Endothelial cell of umbilical vein (primary cell): ENCODE measurements around the gene ADGRD2. TPM values are rescaled to one million over a fixed set of nuclear protein-coding genes. Genes with fewer than 3 reads are reported as not detected.

Experiments
- BruUV-seq: library from RNA; stranded (reverse); fragments of 400-500 nt; replicated peaks from 2 replicates; lab custom pipeline; 2021; lab: Mats Ljungman, UMichigan
- CTCF ChIA-PET: fragments of 300-600, 350-600 bp; sonication (Branson Sonifier 250); formaldehyde crosslinking; loops from one replicate; lab custom pipeline; 2021; ENCODE audit warnings: antibody characterized with exemption, inconsistent platforms; lab: Charles Lee
- POLR2A ChIA-PET: fragments of 300-600, 350-600 bp; sonication (Branson Sonifier 250); formaldehyde crosslinking; loops from one replicate; lab custom pipeline; 2021; ENCODE audit warnings: antibody characterized with exemption, inconsistent platforms; lab: Charles Lee
- DNase-seq: peaks from one replicate; pipeline ENCODE4 v3.0.0-alpha.2; 2011; ENCODE audit warnings: low read depth, low spot score
- FAIRE-seq: peaks from 2 replicates; lab custom pipeline; 2011; peaks lifted over from hg19 to GRCh38; lab: Jason Lieb, UNC
- H2AFZ ChIP-seq: 2 replicates; pipeline ENCODE4 v1.6.0; 2012; ENCODE audit warnings: low read depth, low read length, control low read depth, inconsistent platforms
- H3K27ac ChIP-seq: 2 replicates; pipeline ENCODE4 v1.5.1; 2011; ENCODE audit warnings: low read depth, mild to moderate bottlenecking, control low read depth, low read length, moderate library complexity; ENCODE audit not compliant: insufficient read depth
- H3K27me3 ChIP-seq, 2 experiments: 2 replicates each; pipeline versions ENCODE4 v1.6.0 to v1.6.1; 2011; ENCODE audit warnings: low read length in 2 of 2, mixed read lengths in 1 of 2; ENCODE audit not compliant: control insufficient read depth in 2 of 2, insufficient read depth in 2 of 2
- H3K36me3 ChIP-seq, 2 experiments: 2 replicates in 1 of 2; 3 replicates in 1 of 2; pipeline ENCODE4 v1.5.1; 2011; ENCODE audit warnings: low read length in 2 of 2, mild to moderate bottlenecking in 1 of 2, moderate library complexity in 1 of 2; ENCODE audit not compliant: control insufficient read depth in 2 of 2, insufficient read depth in 2 of 2; ENCODE audit errors: extremely low read depth in 1 of 2
- H3K4me1 ChIP-seq: 3 replicates; pipeline ENCODE4 v1.5.1; 2011; ENCODE audit warnings: mild to moderate bottlenecking, low read length; ENCODE audit not compliant: control insufficient read depth, insufficient read depth; ENCODE audit errors: extremely low read depth
- H3K4me2 ChIP-seq: 2 replicates; pipeline ENCODE4 v1.6.1; 2011; ENCODE audit warnings: low read length, control low read depth, mixed read lengths; ENCODE audit not compliant: insufficient read depth
- H3K4me3 ChIP-seq, 3 experiments: fragments of 200-600 bp in 1 of 3; sonication (generic), shearing (Covaris generic) in 1 of 3; replicated peaks in 1 of 3; 2 replicates each; pipeline ENCODE4 v1.5.1; 2011 to 2016; ENCODE audit warnings: control low read depth in 3 of 3, low read length in 3 of 3, mild to moderate bottlenecking in 2 of 3, inconsistent platforms in 1 of 3, low read depth in 1 of 3, moderate library complexity in 1 of 3; ENCODE audit not compliant: insufficient read depth in 1 of 3
- H3K79me2 ChIP-seq: 2 replicates; pipeline ENCODE4 v1.6.0; 2012; ENCODE audit warnings: low read length, inconsistent platforms; ENCODE audit not compliant: control insufficient read depth, insufficient read depth
- H3K9ac ChIP-seq: replicated peaks from 2 replicates; pipeline ENCODE3; 2011; ENCODE audit warnings: low read length, control low read depth; ENCODE audit not compliant: insufficient read depth; ENCODE audit errors: extremely low read depth
- H3K9me1 ChIP-seq: replicated peaks from 3 replicates; pipeline ENCODE4 v1.6.0; 2011; ENCODE audit warnings: mild to moderate bottlenecking, low read length; ENCODE audit not compliant: control insufficient read depth, insufficient read depth; ENCODE audit errors: extremely low read depth
- H3K9me3 ChIP-seq: replicated peaks from 2 replicates; pipeline ENCODE4 v1.5.1; 2012; ENCODE audit warnings: low read length, inconsistent platforms; ENCODE audit not compliant: control insufficient read depth, insufficient read depth
- H4K20me1 ChIP-seq: replicated peaks from 2 replicates; pipeline ENCODE3; 2011; ENCODE audit warnings: mild to moderate bottlenecking, low read length; ENCODE audit not compliant: control insufficient read depth, insufficient read depth; ENCODE audit errors: extremely low read depth
- EZH2 ChIP-seq: IDR thresholded peaks from 2 replicates; pipeline ENCODE4 v1.6.1; 2012; ENCODE audit warnings: borderline replicate concordance, low read depth, mild to moderate bottlenecking, moderate library complexity, low read length, inconsistent platforms; ENCODE audit not compliant: severe bottlenecking
- FOS ChIP-seq: IDR thresholded peaks from 2 replicates; pipeline ENCODE4 v1.6.1; 2011; ENCODE audit warnings: mild to moderate bottlenecking, low read length, moderate library complexity, borderline replicate concordance; ENCODE audit not compliant: insufficient read depth
- GATA2 ChIP-seq: IDR thresholded peaks from 2 replicates; pipeline ENCODE4 v1.7.0; 2011; ENCODE audit warnings: low read depth, mild to moderate bottlenecking, moderate library complexity, mixed read lengths, low read length; ENCODE audit not compliant: insufficient read length, insufficient read depth
- JUN ChIP-seq: IDR thresholded peaks from 2 replicates; pipeline ENCODE4 v1.6.1; 2011; ENCODE audit warnings: borderline replicate concordance, low read depth; ENCODE audit not compliant: insufficient read length, insufficient read depth
- MYC ChIP-seq: IDR thresholded peaks from one replicate; pipeline ENCODE4 v1.6.1; 2011; ENCODE audit warnings: mild to moderate bottlenecking, low read depth, low read length
- POLR2A ChIP-seq: IDR thresholded peaks from 2 replicates; pipeline ENCODE4 v1.6.1; 2012; ENCODE audit warnings: low read depth, mild to moderate bottlenecking, control low read depth, low read length
- POLR2AphosphoS5 ChIP-seq: IDR thresholded peaks from 2 replicates; pipeline ENCODE4 v1.6.1; 2012; ENCODE audit warnings: low read depth, mild to moderate bottlenecking, control low read depth, low read length, moderate library complexity; ENCODE audit not compliant: insufficient read depth
- dilution Hi-C: fragments of 300-500 bp; cut with MboI; formaldehyde crosslinking; loops from one replicate; pipeline ENCODE4 v1.15.0; 2019; ENCODE audit warnings: low sequenced_read_pairs; ENCODE audit not compliant: extremely low pct_ligation_motif_present
- intact Hi-C: fragments of 100-400 bp; cut with micrococcal nuclease; formaldehyde crosslinking; loops from one replicate; pipeline ENCODE4 v1.10.0; 2022
- polyA plus RNA-seq, 4 experiments: library from polyadenylated mRNA; depleted of rRNA in 3 of 4; stranded (reverse) in 3 of 4; unstranded in 1 of 4; fragments of >200 nt; gene quantifications; 2 replicates each; pipeline versions ENCODE4 v1.2.1 to v1.2.3, GENCODE V29; 2011 to 2012; ENCODE audit warnings: missing spikeins in 1 of 4
- total RNA-seq: library from RNA; stranded (reverse); gene quantifications from 2 replicates; pipeline ENCODE4 v1.2.3, GENCODE V29; 2021
- TF ChIP-seq, protein P1 (sequence below): IDR thresholded peaks from 2 replicates; pipeline ENCODE4 v1.6.1; 2011; ENCODE audit not compliant: insufficient read depth, insufficient read length
- TF ChIP-seq, protein P2 (sequence below), 2 donors: IDR thresholded peaks; 1 replicate in 1 of 2; 2 replicates in 1 of 2; pipeline ENCODE4 v1.5.1; 2011; ENCODE audit warnings: low read length in 2 of 2, mild to moderate bottlenecking in 2 of 2, moderate library complexity in 2 of 2, control low read depth in 1 of 2, inconsistent platforms in 1 of 2, low read depth in 1 of 2; ENCODE audit not compliant: insufficient read depth in 1 of 2; ENCODE audit errors: extremely low read depth in 1 of 2

Gene ADGRD2
- total and polyA plus RNA-seq, 2 donors (not counting 3 experiments of a cell fraction or from before 2014, with no cell fraction given) = not detected

DNA sequence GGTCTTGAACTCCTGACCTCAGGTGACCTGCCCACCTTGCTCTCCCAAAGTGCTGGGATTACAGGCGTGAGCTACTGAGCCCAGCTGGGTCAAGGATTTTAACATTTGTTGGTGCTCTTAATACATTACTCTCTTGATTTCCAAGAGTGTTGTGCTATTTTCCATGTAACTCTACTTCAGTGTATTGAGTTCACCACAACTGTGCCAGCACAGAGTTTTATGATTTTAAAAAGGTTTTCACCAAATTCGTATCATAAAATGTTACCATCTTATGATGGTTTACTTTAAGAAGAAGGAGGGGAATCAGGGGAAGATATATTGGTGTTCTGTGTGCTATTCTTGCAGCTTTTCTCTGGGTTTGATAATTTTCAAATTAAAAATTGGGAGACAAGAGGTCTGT is 6.6 kb upstream of the ADGRD2 start:
- intact Hi-C loops (no loop called here), dilution Hi-C loops (no loop called here)
- DNase-seq = no peak
- no peaks in the 10 kb centered on the region for H3K4me1 ChIP-seq
- BruUV-seq = no TSS peak
- no peak overlapping the region for H3K27ac ChIP-seq
- FAIRE-seq = no peak
- no peaks in the 10 kb centered on the region for H3K9me1 ChIP-seq
- no peaks in the 10 kb centered on the region for H3K36me3 ChIP-seq
- H3K9me3 ChIP-seq = no peaks in the 10 kb centered on the region
- no peak overlapping the region for H3K9ac ChIP-seq
- no peak overlapping the region for H3K4me2 ChIP-seq
- no peak overlapping the region for H3K4me3 ChIP-seq
- H2AFZ ChIP-seq = no peak overlapping the region
- ChIA-PET CTCF (interaction anchor here (1.3 kb wide), 1 partner anchor 93 kb away, joined by 4 read pairs; no protein-coding TSS in a partner anchor), POLR2A (no interaction called here)
- H3K79me2 ChIP-seq = no peaks in the 10 kb centered on the region
- H3K27me3 ChIP-seq = no peaks in the 10 kb centered on the region
- TF ChIP-seq JUN (no peak), FOS (no peak), EZH2 (no peak), MYC (no peak), POLR2A (no peak), POLR2AphosphoS5 (no peak), GATA2 (no peak)
- TF ChIP-seq, protein P1, sequence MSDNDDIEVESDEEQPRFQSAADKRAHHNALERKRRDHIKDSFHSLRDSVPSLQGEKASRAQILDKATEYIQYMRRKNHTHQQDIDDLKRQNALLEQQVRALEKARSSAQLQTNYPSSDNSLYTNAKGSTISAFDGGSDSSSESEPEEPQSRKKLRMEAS = no peak
- TF ChIP-seq, protein P2, sequence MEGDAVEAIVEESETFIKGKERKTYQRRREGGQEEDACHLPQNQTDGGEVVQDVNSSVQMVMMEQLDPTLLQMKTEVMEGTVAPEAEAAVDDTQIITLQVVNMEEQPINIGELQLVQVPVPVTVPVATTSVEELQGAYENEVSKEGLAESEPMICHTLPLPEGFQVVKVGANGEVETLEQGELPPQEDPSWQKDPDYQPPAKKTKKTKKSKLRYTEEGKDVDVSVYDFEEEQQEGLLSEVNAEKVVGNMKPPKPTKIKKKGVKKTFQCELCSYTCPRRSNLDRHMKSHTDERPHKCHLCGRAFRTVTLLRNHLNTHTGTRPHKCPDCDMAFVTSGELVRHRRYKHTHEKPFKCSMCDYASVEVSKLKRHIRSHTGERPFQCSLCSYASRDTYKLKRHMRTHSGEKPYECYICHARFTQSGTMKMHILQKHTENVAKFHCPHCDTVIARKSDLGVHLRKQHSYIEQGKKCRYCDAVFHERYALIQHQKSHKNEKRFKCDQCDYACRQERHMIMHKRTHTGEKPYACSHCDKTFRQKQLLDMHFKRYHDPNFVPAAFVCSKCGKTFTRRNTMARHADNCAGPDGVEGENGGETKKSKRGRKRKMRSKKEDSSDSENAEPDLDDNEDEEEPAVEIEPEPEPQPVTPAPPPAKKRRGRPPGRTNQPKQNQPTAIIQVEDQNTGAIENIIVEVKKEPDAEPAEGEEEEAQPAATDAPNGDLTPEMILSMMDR (IDR thresholded peaks at IDR 0.05; ENCODE audit: extremely low read depth in 1 of 2, insufficient read depth in 1 of 2, low read depth in 1 of 2, low read length in 2 of 2) = no peak
- H4K20me1 ChIP-seq = no peaks in the 10 kb centered on the region
